K562 (cell line): ENCODE measurements around the gene CTXN1. TPM values are rescaled to one million over a fixed set of nuclear protein-coding genes. Genes with fewer than 3 reads are reported as not detected.

Source experiments
- ARID2 ChIP-seq: fragments of 450-650 bp; IDR thresholded peaks from 2 replicates; pipeline ENCODE4 v1.6.1; 2017; ENCODE audit warnings: antibody characterized with exemption, mild to moderate bottlenecking
- CCNT2 ChIP-seq: IDR thresholded peaks from 2 replicates; pipeline ENCODE4 v1.6.1; 2011; ENCODE audit warnings: borderline replicate concordance, low read depth, mild to moderate bottlenecking, moderate library complexity, mixed read lengths, low read length; ENCODE audit not compliant: insufficient read length; ENCODE audit errors: extremely low read depth
- CREB1 ChIP-seq, 2 experiments: sonication (generic) in 1 of 2; formaldehyde crosslinking in 1 of 2; IDR thresholded peaks; 2 replicates each; pipeline versions ENCODE4 v1.6.1 to v1.8.0; 2012 to 2022; ENCODE audit warnings: inconsistent platforms in 1 of 2, mild to moderate bottlenecking in 1 of 2, missing genetic modification reagents in 1 of 2, moderate library complexity in 1 of 2
- CREB3L1 ChIP-seq: fragments of 450-650 bp; IDR thresholded peaks from 2 replicates; pipeline ENCODE4 v1.6.1; 2014; ENCODE audit warnings: low read depth, mild to moderate bottlenecking, moderate library complexity, borderline replicate concordance
- HNRNPL ChIP-seq: fragments of 200-400 bp; formaldehyde crosslinking; IDR thresholded peaks from 2 replicates; pipeline ENCODE4 v1.6.1; 2017; ENCODE audit warnings: low read depth, mild to moderate bottlenecking, low read length
- MTA3 ChIP-seq: fragments of 450-650 bp; formaldehyde crosslinking; IDR thresholded peaks from 2 replicates; pipeline ENCODE4 v1.6.1; 2017; ENCODE audit warnings: mild to moderate bottlenecking, borderline replicate concordance
- MXI1 ChIP-seq: IDR thresholded peaks from 2 replicates; pipeline ENCODE4 v1.6.1; 2011; ENCODE audit warnings: low read depth, mild to moderate bottlenecking, improper control_type of control experiment, low read length
- SIN3A ChIP-seq, 2 experiments: fragments of 150-350 bp in 1 of 2; IDR thresholded peaks; 2 replicates each; pipeline ENCODE4 v1.6.1; 2011 to 2016; ENCODE audit warnings: borderline replicate concordance in 2 of 2, low read depth in 2 of 2, low read length in 2 of 2, mild to moderate bottlenecking in 2 of 2, moderate library complexity in 2 of 2; ENCODE audit not compliant: control insufficient read depth in 1 of 2
- SMC3 ChIP-seq: conservative IDR thresholded peaks from 2 replicates; pipeline ENCODE4 v1.6.1; 2011; ENCODE audit warnings: low read depth, low read length, improper control_type of control experiment; ENCODE audit not compliant: insufficient read depth
- SNAPC5 ChIP-seq: fragments of 250-450 bp; sonication (Bioruptor Pico); IDR thresholded peaks from 2 replicates; pipeline ENCODE4 v1.8.0; 2021; ENCODE audit warnings: moderate library complexity, mild to moderate bottlenecking, inconsistent platforms
- ZNF174 ChIP-seq: fragments of 250-450 bp; sonication (Bioruptor Pico); IDR thresholded peaks from 2 replicates; pipeline ENCODE4 v1.4.0; 2020; ENCODE audit warnings: mild to moderate bottlenecking
- ZNF282 ChIP-seq: sonication (generic); formaldehyde crosslinking; IDR thresholded peaks from 2 replicates; pipeline ENCODE4 v1.8.1; 2023; ENCODE audit warnings: missing genetic modification reagents
- ZNF57 ChIP-seq: fragments of 450-650 bp; formaldehyde crosslinking; IDR thresholded peaks from 2 replicates; pipeline ENCODE4 v1.4.0; 2020; ENCODE audit warnings: mild to moderate bottlenecking, moderate library complexity
- ZNF764 ChIP-seq: fragments of 250-450 bp; sonication (Bioruptor Pico); IDR thresholded peaks from 2 replicates; pipeline ENCODE4 v1.4.0; 2020; ENCODE audit warnings: low read depth, mild to moderate bottlenecking, moderate library complexity
- polyA plus RNA-seq, 8 experiments: library from polyadenylated mRNA; depleted of rRNA in 4 of 8; stranded (reverse) in 5 of 8; unstranded in 3 of 8; fragments of >200 nt; fragmentation: Nextera tagmentation in 2 of 8; fragmentation: Illumina TruSeq in 1 of 8; extraction: Ambion mirVana in 2 of 8; extraction: Trizol in 1 of 8; gene quantifications; 2 replicates each; pipeline versions ENCODE4 v1.2.1 to v1.2.3, GENCODE V29; 2011 to 2014; ENCODE audit warnings: inconsistent platforms in 1 of 8, missing spikeins in 1 of 8
- total RNA-seq, 7 experiments: library from RNA; depleted of rRNA in 6 of 7; stranded (reverse); fragments of >200 nt in 6 of 7; fragmentation: Illumina TruSeq in 2 of 7; extraction: Trizol in 2 of 7; gene quantifications; 2 replicates each; pipeline versions ENCODE4 v1.2.1 to v1.2.3, GENCODE V29; 2011 to 2021; ENCODE audit warnings: low replicate concordance in 1 of 7
- TF ChIP-seq, protein P1 (sequence below), 2 experiments: fragments of 450-650 bp; IDR thresholded peaks; 2 replicates each; pipeline ENCODE4 v1.6.1; 2016; ENCODE audit warnings: mild to moderate bottlenecking in 2 of 2, borderline replicate concordance in 1 of 2, low read depth in 1 of 2, moderate library complexity in 1 of 2

Gene CTXN1
- total and polyA plus RNA-seq, 9 of the 15 experiments (the other 6 are each of a cell fraction or from before 2014, with no cell fraction given): 0.15 to 37.4 (median 1.8) TPM; not detected in 2

DNA sequence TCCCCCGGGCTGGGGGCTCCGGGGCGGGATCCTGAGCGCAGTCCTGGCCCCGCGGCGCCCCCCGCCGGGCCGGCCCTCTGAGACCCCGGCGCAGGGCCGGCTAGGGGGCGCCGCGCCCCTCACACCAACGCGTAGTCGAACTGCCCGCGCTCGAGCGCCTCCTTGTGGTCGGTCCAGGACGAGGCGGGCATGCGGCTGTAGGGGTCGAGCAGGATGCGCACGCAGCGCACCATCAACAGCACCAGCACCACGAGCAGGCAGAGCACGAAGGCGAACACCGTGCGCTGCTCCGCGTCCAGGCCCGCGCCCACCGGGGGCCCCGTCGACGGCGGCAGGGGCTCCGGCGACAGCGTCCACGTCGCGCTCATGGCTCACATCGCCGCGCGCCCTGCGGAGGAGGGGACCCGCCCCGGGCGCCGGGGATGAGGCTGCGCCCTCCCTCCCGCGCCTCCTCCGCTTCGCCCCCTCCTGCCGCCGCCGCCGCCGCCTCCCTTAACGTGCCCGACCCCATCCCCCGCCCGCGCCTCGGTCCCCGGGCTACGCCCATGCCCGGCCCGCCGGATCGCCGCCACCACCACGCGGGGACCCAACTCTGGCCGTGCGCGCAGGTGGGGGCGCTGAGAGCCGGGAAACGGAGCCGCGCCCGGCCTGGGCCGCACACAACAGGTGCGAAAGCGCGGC is 624 bp downstream of the CTXN1 start (continued):
- TF ChIP-seq MTA3 (peak; percentile 68; the same call in 1 of the 2 replicates), HNRNPL (0 out of 2 replicates have a peak, but pooled peaks have one; percentile 40), ARID2 (no peak), ZNF764 (CRISPR knock-in tag) (no peak), CREB3L1 (peak; percentile 75), SMC3 (peak; percentile 80), SIN3A (IDR thresholded peaks at IDR 0.05; ENCODE audit: borderline replicate concordance in 2 of 2, control insufficient read depth in 1 of 2, low read depth in 2 of 2, low read length in 2 of 2) (no peak), SNAPC5 (CRISPR knock-in tag) (no peak), MXI1 (0 out of 2 replicates have a peak, but pooled peaks have one; percentile 23), CCNT2 (peak; percentile 60), ZNF282 (peak; percentile 86; the same call in 1 of the 2 replicates), ZNF174 (CRISPR knock-in tag) (no peak), ZNF57 (CRISPR knock-in tag) (no peak), CREB1 (IDR thresholded peaks at IDR 0.05) (peak; percentile 26; the same call in 1 of the 2 replicates), CREB1 (CRISPR knock-in tag; IDR thresholded peaks at IDR 0.05) (peak; percentile 74; the same call in 1 of the 2 replicates)
- TF ChIP-seq, protein P1, sequence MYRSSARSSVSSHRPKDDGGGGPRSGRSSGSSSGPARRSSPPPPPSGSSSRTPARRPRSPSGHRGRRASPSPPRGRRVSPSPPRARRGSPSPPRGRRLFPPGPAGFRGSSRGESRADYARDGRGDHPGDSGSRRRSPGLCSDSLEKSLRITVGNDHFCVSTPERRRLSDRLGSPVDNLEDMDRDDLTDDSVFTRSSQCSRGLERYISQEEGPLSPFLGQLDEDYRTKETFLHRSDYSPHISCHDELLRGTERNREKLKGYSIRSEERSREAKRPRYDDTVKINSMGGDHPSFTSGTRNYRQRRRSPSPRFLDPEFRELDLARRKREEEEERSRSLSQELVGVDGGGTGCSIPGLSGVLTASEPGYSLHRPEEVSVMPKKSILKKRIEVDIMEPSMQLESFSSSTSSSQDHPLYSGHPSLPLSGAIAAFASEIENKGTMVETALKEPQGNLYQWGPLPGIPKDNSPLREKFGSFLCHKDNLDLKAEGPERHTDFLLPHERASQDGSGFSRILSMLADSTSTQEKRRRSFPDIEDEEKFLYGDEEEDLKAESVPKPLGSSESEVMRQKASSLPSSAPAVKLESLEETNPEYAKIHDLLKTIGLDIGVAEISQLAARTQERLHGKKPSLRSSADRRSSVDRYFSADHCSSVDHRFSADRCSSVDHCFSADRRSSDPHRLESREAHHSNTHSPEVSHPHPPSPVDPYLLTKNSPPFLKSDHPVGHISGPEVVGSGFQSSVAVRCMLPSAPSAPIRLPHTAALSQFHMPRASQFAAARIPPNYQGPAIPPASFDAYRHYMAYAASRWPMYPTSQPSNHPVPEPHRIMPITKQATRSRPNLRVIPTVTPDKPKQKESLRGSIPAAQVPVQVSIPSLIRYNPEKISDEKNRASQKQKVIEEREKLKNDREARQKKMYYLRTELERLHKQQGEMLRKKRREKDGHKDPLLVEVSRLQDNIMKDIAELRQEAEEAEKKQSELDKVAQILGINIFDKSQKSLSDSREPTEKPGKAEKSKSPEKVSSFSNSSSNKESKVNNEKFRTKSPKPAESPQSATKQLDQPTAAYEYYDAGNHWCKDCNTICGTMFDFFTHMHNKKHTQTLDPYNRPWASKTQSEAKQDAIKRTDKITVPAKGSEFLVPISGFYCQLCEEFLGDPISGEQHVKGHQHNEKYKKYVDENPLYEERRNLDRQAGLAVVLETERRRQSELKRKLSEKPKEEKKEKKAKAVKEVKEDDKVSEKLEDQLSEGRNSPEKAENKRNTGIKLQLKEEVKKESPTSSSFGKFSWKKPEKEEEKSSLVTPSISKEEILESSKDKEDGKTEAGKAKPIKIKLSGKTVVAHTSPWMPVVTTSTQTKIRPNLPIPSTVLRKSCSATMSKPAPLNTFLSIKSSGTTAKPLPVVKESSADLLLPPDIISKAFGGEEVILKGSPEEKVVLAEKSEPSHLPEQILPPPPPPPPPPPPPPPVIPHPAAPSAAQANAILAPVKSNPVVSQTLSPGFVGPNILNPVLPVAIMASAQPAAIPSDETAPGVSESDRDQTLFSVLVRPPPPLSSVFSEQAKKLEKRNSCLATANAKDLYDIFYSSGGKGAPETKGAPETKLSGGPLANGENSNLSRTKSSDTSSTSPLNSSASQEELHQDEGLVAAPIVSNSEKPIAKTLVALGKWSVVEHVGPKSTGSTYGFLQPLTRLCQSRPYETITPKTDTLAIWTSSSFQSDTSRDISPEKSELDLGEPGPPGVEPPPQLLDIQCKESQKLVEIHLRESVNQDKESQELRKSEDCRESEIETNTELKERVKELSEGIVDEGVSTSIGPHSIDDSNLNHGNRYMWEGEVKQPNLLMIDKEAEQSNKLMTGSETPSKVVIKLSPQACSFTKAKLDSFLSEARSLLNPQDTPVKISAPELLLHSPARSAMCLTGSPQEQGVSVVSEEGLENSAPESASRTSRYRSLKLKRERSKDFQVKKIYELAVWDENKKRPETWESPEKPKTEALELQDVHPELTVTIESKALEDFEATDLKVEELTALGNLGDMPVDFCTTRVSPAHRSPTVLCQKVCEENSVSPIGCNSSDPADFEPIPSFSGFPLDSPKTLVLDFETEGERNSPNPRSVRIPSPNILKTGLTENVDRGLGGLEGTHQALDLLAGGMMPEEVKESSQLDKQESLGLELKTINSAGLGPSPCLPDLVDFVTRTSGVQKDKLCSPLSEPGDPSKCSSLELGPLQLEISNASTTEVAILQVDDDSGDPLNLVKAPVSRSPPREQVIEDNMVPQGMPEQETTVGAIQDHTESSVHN (IDR thresholded peaks at IDR 0.05; ENCODE audit: borderline replicate concordance in 1 of 2, low read depth in 1 of 2): no peak
